ENCODE data around the gene NEUROD2. TPM values are rescaled to one million over a fixed set of nuclear protein-coding genes. Genes with fewer than 3 reads are reported as not detected.

Gene NEUROD2
- total and polyA plus RNA-seq, 2 experiments from 2014 or later, result not detected

- Histone ChIP-seq H3K4me3 (no peak overlapping the region), H3K4me1 (ENCODE audit: insufficient read depth) (peaks cover 9% of the 10 kb centered on the region), H2AFZ (no peak overlapping the region), H3K36me3 (ENCODE audit: insufficient read depth) (no peaks in the 10 kb centered on the region), H3K9me2 (ENCODE audit: insufficient read depth) (no peaks in the 10 kb centered on the region), H3F3A (replicated peaks; ENCODE audit: low read depth) (peaks cover 3% of the 10 kb centered on the region; the same call in 1 of the 2 replicates), H3K79me2 (replicated peaks; ENCODE audit: insufficient read depth) (no peaks in the 10 kb centered on the region), H4K20me1 (replicated peaks; ENCODE audit: insufficient read depth) (no peaks in the 10 kb centered on the region), H3K27ac (ENCODE audit: low read depth) (no peak overlapping the region), H3K4me2 (no peak overlapping the region), H3K27me3 (ENCODE audit: insufficient read depth) (peaks cover 9% of the 10 kb centered on the region)
- no peak overlapping the region for H3K4me3 Mint-ChIP-seq
- no peaks in the 10 kb centered on the region for H3K9me3 Mint-ChIP-seq
- TF ChIP-seq POLR2AphosphoS5 (IDR thresholded peaks at IDR 0.05; ENCODE audit: low read depth) (no peak), ETS1 (IDR thresholded peaks at IDR 0.05) (no peak), ZNF331 (CRISPR knock-in tag; IDR thresholded peaks at IDR 0.05; ENCODE audit: low read depth) (no peak), CREB1 (CRISPR knock-in tag; IDR thresholded peaks at IDR 0.05; ENCODE audit: low read depth) (no peak), EZH2phosphoT487 (IDR thresholded peaks at IDR 0.05; ENCODE audit: unreplicated experiment) (no peak), NANOG (IDR thresholded peaks at IDR 0.05; ENCODE audit: borderline replicate concordance) (no peak), CTCF (conservative IDR thresholded peaks at IDR 0.05; ENCODE audit: low read depth in 2 of 2) (no peak), STAT1 (IDR thresholded peaks at IDR 0.05; ENCODE audit: unreplicated experiment) (no peak), ZNF462 (CRISPR knock-in tag; IDR thresholded peaks at IDR 0.05) (no peak), REST (IDR thresholded peaks at IDR 0.05; ENCODE audit: unreplicated experiment) (no peak), EZH2 (IDR thresholded peaks at IDR 0.05; ENCODE audit: low read depth, unreplicated experiment) (no peak), ZNF114 (CRISPR knock-in tag; IDR thresholded peaks at IDR 0.05) (no peak), JUNB (IDR thresholded peaks at IDR 0.05; ENCODE audit: unreplicated experiment) (no peak)
- DNase-seq (ENCODE audit: low spot score), result no peak
- no peak for ATAC-seq
- H3K27ac Mint-ChIP-seq, result no peak overlapping the region
- H3K4me1 Mint-ChIP-seq, result peaks cover 9% of the 10 kb centered on the region
- peaks cover 19% of the 10 kb centered on the region for H3K27me3 Mint-ChIP-seq (ENCODE audit: insufficient read depth, low read depth, poor library complexity)
- peaks cover 9% of the 10 kb centered on the region; the same call in 2 of the 3 replicates for H3K36me3 Mint-ChIP-seq (ENCODE audit: low read depth)
These were observed 39.0 kb downstream of the NEUROD2 start for GRCh38 chr17:39568702-39569101.
